Fibroblast of upper back skin (primary cell): ENCODE measurements around the gene SLC6A3.
"Not testable (repeated sequence)": the region's sequence is repeated elsewhere in the genome, so short reads cannot be mapped to it uniquely, and the experiment has no call there.

ENCODE experiments used
- DNase-seq: peaks from one replicate; pipeline ENCODE4 v3.0.0-alpha.2; 2013

SLC6A3 gene

DNA sequence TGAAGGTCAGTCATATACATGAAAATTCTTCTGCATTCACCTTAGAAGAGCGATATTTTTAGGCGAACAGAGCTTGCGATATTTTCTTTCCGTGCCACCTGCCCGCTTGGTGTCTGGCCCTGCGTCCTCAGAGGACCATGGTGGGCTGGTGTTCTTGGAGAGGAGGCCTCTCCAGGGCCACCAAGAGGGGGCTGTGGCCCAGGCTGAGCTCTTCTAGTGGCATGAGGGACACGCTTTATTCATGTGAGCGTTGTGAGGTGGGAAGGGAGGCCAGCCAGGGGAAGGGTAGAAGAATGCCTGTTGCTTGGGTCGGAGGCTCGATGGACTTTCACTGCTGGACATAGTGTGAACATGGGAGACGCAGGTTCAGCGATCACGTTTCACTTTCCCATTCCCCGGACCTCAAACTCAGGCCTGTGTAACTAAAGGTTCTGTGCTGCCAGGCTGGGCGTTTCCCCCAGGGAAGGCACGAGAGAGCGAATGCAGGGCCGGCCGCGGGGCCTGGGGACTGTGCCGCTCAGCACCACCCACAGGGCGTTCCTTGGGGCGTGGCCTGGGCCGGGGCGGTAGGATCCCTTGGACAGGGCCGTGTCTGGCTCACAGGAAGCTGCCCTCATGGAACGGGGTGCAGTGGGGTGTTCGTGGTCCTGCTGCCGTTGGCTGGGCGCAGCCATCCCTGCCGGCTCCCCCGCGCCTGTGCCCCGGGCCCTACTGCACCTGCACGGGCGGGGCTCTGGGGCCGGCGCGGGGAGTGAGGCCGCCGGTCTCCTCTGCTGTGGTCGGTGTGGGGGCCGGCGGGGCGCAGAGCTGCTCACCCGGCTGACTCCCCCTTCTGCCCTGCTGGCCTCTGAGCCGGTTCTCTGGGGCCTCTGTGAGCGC lies 59.6 kb downstream of the SLC6A3 start:
- peak; percentile 14 for DNase-seq

DNA sequence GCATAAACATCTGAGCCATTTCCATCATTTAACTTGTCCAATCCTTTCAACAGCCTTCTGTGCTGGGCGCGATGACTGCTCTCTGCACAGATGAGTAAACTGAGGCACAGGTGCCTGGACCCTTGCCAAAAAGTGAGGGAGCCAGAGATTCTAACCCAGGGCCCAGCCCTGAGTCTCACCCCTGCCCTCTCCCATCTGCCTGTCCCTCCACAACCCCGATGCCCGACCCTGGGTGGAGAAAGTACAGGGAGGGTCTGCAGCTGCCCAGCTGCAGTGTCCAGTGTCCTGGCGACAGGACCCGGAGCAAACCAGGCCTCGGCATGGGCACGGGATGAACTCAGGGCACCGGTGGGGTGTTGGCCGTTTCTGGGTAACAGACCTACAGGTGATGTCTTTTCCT lies 60.7 kb downstream of the SLC6A3 start:
- no peak for DNase-seq

DNA sequence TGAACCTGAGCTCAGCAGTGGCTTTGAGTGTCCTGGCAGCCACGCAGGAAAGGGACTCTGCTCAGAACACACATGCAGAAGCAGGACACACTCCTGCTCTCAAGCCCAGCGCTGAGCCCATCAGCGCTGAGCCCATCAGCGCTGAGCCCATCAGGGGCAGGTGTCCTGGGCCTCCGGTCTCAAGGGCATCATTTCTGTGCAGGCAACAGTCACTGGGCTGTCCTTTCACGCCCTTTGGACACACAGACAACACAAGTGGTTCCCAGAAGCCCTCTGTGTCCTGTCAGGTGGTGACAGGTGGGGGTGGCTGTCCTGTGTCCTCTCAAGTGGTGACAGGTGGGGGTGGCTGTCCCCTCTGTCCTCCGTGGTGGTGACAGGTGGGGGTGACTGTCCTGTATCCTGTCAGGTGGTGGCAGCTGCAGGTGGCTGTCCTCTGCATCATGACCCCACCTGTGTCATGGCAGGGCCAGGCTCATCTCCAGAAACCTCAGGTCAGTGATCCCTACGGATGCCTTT lies 61.3 kb downstream of the SLC6A3 start:
- DNase-seq: no peak

DNA sequence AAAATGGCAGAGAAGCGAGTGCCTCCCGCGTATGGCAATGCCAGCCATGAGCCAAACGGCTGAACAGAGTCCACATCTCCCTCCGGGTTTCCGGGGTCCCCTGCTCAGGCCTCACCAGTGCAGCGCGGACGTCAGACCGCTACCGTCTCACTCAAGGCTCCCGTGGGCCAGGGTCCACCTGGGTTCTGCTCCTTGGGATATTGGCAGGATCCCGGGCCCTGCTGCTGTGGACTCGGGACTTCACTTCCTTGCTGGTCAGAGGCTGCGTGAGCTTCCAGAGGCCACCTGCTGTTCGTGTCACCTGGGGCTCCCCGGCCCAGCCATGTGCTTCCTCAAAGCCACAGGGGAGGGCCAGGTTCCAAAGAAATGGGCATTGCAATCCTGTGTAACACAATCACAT lies 61.9 kb downstream of the SLC6A3 start:
- no peak for DNase-seq

DNA sequence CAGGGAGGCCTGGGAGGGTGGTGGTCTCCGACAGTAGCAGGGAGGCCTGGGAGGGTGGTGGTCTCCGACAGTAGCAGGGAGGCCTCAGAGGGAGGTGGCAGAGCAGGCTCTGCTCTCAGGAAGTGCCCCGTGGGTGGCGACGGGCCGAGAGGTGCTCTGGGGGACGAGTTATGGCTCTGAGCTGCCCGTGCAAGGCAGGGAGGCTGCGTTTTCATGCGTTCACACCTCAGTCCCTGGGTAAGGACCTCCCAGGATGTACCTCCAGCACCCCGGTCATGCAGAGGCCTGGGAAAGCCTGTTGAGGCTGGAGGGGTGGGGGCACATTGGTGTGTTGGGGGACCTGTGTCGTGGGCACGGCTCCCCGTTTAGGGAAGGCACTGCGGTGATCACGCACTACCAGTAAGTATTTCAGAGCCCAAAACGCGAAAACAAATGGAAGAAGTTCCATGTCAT lies 63.0 kb downstream of the SLC6A3 start:
- no peak for DNase-seq

DNA sequence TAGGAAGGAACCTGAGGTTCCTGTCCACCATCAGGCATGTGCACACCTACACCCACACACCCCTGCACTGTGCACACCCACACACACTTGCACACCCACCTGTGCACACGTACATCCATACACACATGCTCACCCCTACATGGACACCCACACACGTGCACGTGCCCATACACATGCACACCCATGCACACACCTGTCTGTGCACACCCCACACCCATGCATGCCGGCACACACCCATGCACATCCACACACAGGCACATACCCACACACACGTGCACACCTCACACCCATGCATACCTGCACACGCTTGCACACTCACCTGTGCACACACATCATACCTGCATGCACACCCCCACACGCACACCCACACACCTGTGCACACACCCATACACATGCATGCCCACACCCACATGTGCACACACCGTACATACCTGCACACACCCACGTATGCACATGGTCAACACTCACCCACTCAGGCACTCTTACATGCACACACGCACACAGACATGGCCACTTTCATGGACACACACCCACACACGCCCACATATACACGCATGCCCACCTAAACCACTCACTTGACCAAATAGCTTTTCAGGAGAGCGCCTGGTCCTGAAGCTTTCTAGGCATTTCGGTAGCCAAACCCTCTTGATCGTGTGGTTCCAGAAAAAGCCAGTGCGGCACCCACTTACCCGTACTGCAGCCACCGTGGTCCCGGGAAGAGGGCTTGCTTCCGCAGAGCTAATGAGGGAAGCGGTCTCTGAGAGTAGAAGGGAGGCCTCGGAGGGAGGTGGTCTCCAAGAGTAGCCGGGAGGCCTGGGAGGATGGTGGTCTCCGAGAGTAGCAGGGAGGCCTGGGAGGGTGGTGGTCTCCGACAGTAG lies 63.6 kb downstream of the SLC6A3 start:
- DNase-seq: no peak

DNA sequence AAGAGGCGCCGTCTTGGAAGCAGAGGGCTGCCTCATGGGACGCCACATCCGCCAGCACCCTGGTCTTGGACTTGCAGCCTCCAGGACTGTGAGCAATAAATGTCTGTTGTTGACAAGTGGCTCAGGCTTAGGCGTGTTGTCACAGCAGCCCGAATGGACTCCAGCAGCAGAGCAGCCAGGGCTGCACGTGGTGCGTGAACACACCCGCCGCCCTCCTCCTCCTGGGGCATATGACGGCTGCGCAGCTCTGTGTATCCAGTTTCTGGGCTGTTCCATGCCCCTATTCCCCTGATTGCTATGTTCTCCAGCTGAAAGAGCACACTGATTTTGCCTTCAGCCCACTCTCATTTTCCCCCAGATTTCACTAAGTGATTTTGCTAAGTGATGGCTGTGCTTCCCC lies 64.3 kb downstream of the SLC6A3 start:
- DNase-seq: no peak

DNA sequence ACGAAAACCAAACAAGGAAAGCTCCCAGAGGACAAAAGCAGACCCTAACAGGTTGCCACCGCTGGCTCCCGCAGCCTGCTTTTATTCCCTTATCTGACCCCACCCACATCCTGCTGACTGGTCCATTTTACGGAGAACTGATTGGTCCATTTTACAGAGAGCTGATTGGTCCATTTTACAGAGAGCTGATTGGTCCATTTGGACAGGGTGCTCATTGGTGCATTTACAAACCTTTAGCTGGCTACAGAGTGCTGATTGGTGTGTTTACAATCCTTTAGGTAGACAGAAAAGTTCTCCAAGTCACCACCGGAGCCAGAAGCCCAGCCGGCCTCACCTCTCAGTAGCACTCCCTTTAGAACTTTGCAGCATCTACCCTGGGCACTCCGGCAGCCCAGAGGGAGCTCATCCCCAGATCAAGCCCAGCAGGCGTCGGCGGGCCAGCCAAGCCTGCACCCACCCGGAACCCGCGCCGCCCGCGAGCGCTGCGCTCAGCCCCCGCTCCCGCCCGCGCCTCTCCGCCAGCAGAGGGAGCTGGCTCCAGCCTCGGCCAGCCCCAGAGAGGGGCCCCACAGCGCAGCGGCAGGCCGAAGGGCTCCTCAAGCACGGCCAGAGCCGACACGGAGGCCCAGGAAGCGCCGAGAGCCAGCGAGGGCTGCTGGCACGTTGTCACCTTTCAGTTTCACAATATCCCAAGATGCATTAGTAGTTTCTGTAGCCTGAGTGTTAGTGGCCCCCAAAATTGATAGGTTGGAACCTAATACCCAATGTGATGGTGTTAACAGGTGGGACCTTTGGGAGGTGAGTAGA lies 65.0 kb downstream of the SLC6A3 start:
- no peak for DNase-seq

DNA sequence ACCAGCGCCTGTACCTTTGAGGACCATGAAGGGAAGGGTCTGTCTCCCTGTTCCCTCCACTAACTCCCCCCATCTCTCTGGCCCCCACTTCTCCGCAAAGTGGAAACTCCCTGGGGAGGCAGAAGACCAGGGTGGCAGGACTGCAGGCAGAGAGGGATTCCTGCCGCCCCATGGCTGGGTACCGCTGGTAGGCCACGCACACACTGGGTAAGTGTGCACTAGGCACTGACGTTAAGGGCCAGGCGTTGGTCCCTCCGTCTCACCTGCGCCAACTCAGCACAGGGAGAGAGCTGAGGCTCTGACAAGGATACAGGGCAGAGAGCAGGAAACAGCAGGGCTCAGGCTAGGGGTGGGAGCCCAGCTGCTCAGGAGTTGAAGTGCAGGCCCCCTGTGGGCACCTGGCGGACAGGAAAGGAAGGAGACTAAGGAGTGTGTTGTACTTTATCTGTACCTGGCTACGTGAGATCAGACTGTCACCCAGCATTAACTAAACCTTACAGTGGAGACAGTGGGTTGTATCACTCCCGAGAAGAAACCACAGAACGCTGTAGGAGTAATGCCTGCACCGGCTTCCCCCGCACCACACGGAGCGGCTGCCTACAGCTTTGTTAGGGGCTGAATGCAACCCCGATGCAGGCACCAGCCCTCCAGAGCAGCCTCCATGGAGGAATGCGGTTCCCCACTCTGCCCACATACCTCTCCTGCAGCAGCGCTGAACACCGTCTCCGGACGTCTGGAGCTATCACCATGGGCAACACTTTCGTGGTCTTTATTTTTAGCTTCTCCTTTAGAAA lies 66.2 kb downstream of the SLC6A3 start:
- DNase-seq: no peak

DNA sequence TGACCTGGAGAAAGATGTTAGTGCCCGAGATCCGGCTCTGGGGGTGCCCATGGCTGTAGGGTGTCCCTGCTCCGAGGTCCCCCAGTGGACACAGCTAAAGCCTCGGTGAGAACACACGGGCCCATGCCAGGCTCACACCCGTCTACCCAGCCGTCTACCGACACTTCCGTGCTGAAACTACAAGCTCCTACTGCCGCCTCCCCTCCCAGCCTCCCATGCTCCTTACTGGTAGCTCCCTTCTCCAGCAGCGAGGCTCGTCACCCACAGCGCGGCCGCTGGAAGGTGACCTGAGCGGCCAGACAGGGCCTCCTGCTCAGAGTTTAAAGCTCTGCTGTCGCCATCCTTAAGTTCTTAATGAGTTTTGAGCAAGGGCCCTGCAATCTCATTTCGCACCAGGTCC lies 67.1 kb downstream of the SLC6A3 start:
- DNase-seq: no peak

DNA sequence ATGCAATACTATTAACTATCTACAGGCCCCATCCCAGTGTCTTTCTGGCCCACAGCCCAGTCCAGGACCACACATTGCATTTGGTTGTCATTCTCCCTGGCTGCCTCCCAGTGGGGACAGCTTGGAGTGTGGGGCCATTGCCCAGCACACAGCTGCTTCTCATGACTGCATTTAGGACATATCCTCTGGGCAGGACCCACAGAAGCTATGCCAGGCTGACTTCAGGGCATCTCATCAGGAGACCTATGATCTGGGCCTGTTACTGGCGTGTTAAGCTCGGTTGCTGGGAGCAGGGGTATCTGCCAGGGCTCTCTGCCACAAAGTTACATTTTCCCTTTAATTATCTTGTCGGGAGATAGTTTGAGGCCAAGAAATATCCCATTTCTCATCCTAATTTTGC lies 68.3 kb downstream of the SLC6A3 start:
- DNase-seq: no peak

DNA sequence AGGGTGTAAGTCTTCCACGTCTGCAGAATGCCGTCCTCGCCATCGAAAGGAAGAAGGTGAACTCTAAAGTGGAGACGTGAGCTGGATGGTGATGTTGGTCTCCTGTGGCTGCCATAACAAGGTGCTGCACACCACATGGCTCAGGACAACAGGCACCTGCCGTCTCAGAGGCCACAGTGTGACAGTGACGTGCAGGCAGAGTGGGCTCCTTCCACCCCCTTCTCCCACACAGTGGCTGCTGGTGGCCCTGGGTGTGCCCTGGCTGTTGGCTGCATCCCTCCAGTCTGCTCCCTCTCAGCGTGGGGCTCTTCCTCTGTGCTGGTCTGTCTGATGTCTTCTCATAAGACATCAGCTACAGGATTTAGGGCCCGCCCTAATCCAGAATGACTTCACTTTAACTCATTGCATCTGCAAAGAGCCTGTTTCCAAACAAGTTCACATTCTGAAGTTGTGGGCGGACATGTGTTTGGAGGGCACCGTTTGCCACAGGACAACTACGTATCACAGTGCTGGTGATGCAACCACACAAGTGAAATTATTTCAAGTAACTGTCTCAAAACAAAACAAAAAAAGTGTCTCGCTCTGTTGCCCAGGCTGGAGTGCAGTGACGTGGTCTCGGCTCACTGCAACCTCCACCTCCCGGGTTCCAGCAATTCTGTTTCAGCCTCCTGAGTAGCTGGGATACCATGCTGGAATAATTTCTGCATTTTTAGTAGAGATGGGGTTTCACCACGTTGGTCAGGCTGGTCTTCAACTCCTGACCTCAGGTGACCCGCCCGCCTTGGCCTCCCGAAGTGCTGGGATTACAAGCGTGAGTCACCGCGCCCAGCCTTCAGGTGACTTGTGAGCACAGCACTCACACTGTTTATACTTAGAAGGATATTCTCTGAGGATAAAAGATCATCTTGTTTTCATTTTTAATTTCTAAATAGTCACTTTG lies 69.1 kb downstream of the SLC6A3 start:
- DNase-seq: no peak

DNA sequence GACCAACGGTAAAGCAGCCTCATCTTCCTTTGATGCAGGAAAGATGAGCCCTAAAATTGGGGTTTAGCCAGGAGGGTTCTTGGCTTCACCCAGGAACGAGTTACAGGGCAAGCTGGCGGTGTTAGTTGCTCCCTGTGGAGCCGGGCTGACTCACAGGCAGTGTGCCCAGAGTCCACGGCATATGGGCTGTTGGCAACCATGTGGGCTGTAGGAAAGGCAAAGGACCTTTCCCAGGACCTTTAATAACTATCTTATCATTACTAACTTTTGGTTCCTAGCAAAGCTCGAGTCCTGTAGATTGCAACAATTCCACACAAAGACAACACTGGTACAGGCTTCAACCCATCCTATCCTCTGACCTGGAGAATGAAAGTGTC lies 70.6 kb downstream of the SLC6A3 start:
- DNase-seq: no peak

DNA sequence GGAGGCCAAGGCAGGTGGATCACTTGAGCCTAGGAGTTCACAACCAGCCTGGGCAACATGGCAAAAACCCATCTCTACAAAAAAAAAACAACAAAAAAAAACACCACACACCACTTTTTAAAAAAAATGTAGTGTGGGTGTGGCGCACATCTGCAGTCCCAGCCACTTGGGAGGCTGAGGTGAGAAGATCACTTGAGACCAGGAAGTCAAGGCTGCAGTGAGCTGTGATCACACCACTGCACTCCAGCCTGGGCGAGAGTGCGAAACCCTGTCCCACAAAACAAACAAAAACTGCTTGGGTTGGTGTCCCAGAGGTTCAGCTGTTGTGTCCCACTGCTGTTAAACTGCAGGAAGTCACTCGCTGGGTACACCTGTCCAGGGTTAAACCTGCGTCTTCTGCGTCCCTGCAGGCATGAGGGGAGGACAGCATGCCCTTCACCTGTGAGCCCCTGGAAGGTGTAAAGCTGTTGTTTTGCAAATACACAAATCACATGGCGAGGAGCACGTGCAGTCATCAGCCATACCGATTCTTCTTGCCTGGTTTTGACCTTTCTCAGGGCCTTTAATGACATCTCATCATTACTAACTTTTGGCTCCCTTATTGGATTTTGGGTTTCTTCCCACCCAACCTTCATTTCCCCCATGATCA lies 71.1 kb downstream of the SLC6A3 start:
- DNase-seq: no peak

DNA sequence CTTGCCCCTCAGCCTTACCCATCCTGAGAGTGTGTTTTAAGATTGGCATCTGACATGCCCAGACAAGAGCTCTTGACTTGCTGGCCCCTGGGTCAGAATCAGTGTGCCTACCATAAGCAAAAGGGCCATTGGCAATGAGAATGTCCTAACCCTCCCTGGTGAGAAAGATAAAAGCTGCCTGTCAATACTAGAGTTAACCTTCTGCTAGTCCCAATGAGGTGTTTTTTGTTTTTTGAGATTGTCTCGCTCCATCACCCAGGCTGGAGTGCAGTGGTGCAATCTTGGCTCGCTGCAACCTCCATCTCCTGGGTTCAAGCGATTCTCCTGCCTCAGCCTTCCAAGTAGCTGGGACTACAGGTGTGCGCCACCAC lies 73.3 kb downstream of the SLC6A3 start:
- DNase-seq: not testable (repeated sequence)

DNA sequence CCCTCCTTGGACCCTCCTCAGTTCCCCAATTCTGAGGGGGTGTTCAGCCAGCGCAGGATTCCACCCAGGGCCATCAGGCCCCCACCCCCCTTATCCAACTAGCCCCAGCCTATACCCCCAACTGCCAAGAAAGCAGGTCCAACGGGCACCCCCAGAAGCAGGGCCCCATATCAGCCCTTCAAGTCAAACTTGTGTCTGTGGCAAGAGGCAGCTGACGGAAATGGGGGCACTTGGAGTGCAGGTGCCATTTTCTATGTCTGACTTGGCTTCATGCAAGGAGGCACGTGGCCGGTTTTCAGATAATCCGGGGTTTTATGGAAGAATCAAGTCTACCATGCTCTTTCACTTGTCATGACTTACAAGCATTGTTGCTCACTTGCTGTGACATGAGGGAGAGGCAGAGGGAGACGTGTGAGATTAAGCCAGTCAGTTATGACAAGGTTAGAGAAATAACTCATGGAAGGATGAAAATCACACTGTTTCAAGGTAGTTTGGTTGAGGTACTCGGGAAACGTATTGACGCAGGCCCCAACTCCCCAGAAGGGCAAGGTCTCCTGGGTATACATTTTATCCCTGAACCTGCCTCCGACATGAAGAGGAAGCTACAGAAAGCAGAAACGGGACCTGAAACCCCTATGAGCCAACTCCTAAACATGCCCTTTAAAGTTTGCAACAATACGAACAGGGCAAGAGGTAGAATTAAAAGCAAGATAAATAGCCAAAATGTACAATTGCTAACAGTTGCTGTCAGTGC lies 73.8 kb downstream of the SLC6A3 start:
- DNase-seq: no peak

DNA sequence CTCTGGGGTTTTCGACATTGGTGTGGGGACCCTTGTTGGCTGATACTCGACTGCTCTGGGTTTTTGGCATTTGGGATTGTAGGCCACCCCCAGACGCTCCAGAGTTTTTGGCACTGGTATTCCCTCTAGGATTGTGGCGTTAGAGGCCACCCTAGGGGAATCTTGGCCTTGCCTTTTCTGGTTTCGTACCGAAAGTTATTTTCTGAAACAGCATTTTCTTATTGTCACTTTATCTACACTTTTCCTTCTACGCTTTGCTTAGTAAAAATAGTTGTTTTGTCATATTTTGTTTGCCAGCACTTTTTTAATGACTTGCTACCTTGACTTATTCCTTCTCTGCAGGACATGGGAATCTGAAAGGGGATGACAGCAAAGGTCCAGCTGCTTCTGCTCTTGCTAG lies 75.2 kb downstream of the SLC6A3 start:
- DNase-seq: no peak

DNA sequence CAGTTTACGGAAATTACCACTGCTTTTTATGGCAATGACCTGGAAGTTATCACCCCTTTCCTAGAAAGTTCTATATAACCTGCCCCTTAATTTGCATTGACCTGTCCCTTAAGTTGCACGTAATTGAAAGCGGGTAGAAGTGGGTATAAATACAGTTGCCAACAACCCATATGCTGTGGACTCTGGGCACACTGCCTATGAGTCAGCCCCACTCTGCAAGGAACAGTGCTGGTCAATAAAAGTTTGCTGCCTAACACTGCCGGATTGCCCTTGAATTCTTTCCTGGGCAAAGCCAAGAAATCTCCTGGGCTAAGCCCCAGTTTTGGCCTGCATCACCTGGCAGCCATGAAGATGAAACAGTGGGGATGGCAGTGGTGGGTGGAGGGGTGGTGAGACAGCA lies 76.5 kb downstream of the SLC6A3 start:
- no peak for DNase-seq

DNA sequence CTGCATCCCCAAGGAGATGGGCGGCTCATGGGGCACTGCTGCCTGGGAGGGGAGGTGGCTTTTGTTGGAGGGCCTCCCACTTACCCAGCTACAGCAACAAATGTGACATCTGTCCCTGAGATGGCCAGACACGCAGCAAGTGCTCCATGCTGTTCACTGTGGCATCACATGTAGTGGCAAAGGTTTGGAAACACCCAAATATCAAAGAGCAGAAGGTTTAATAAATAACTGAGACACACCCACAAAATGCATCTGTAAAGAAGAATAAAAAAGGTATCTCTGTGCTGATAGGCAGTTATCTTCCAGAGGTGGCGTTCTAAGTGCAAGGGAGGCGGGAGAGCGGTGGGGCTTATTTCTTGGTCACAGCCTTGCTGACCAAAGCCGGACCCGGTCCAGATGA lies 77.0 kb downstream of the SLC6A3 start:
- DNase-seq: no peak

DNA sequence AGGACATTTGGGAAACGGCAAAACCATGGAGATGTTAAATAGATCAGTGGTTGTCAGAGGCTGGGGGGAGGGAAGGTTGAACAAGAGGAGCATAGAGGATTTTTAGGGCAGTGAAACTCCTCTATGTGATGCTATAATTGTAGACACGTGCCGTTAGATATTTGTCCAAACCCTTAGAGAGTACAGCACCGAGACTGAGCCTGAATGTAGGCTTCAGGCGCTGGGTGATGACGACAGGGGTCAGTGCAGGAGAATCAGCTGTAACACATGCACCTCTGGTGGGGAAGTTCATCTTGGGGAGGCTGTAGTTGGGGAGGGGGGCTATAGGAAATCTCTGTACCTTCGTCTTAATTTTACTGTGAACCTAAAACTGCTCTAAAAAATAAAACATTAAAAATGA lies 78.1 kb downstream of the SLC6A3 start:
- DNase-seq: no peak
